Esophagus squamous epithelium (tissue), 5 donors: ENCODE data around the gene SLC18B1. TPM values are rescaled to one million over a fixed set of nuclear protein-coding genes. Genes with fewer than 3 reads are reported as not detected.

Experiments
- DNase-seq: peaks from one replicate; lab custom pipeline; 2025; lab: John Stamatoyannopoulos, UW
- H3K27ac ChIP-seq, 4 donors: fragments of 200-600 bp; sonication (generic); one replicate each; pipeline ENCODE4 v1.5.1; 2016 to 2019; ENCODE audit warnings: mild to moderate bottlenecking in 1 of 4
- H3K27me3 ChIP-seq, 4 donors: fragments of 200-600 bp; sonication (generic); 1 replicate in 3 of 4; 2 replicates in 1 of 4; pipeline versions ENCODE4 v1.5.1 to v1.6.0; 2017 to 2021; ENCODE audit warnings: antibody characterized with exemption in 1 of 4
- H3K36me3 ChIP-seq, 3 donors: fragments of 200-600 bp; sonication (generic); one replicate each; pipeline ENCODE4 v1.5.1; 2016 to 2019
- H3K4me1 ChIP-seq, 3 donors: fragments of 200-600 bp; sonication (generic); one replicate each; pipeline ENCODE4 v1.5.1; 2017 to 2019
- H3K4me3 ChIP-seq, 4 donors: fragments of 200-600 bp; sonication (generic); 1 replicate in 3 of 4; 2 replicates in 1 of 4; pipeline ENCODE4 v1.5.1; 2016 to 2019; ENCODE audit warnings: mild to moderate bottlenecking in 2 of 4, moderate library complexity in 1 of 4
- H3K9me3 ChIP-seq, 3 donors: fragments of 200-600 bp; sonication (generic); one replicate each; pipeline ENCODE4 v1.5.1; 2016 to 2019
- CTCF ChIP-seq, 6 experiments: fragments of 450-650 bp in 4 of 6; fragments of 200-600 bp in 2 of 6; sonication (generic) in 2 of 6; IDR thresholded peaks; one replicate each; pipeline ENCODE4 v1.5.1; 2016 to 2019; ENCODE audit warnings: antibody characterized with exemption in 6 of 6, mild to moderate bottlenecking in 4 of 6, moderate library complexity in 4 of 6
- POLR2A ChIP-seq, 4 donors: fragments of 450-650 bp; IDR thresholded peaks; one replicate each; pipeline ENCODE4 v1.6.1; 2017; ENCODE audit warnings: antibody characterized with exemption in 4 of 4, mild to moderate bottlenecking in 4 of 4, moderate library complexity in 3 of 4
- whole genome bisulfite sequencing, 2 donors: methylation state at CpG; one replicate each; pipeline ENCODE4 v1.1.5; 2018; 5-methylcytosine and 5-hydroxymethylcytosine counted together
- intact Hi-C: fragments of 100-400 bp; cut with DNase I; formaldehyde crosslinking; loops from one replicate; pipeline ENCODE4 v1.15.0; 2022
- total RNA-seq, 4 donors: library from RNA; depleted of rRNA; stranded (reverse); fragments of >200 nt; gene quantifications; one replicate each; pipeline ENCODE4 v1.1.0, GENCODE V29; 2016
- donor health status: DM: yes; HTN: yes; CAD: no.

The SLC18B1 gene
- total RNA-seq, 4 donors from 2014 or later, result 11.2 to 28.7 (median 16.8) TPM

- Histone ChIP-seq H3K36me3 (peaks cover 0 to under 1% (median 0%) of the 10 kb centered on the region in 3 donors), H3K4me1 (peaks cover 0 to 13% (median 0%) of the 10 kb centered on the region in 3 donors), H3K27ac (no peak overlapping the region), H3K27me3 (no peaks in the 10 kb centered on the region), H3K4me3 (no peak overlapping the region), H3K9me3 (no peaks in the 10 kb centered on the region)
- intact Hi-C loops, result no loop called here
- 100% methylated on average over 1 of the region's 1 CpG for WGBS, 2 donors
- TF ChIP-seq POLR2A (IDR thresholded peaks at IDR 0.05), result no peak
- DNase-seq, result no peak
These were observed 2.2 kb upstream of the SLC18B1 start for GRCh38 chr6:132800656-132801055.

DNA sequence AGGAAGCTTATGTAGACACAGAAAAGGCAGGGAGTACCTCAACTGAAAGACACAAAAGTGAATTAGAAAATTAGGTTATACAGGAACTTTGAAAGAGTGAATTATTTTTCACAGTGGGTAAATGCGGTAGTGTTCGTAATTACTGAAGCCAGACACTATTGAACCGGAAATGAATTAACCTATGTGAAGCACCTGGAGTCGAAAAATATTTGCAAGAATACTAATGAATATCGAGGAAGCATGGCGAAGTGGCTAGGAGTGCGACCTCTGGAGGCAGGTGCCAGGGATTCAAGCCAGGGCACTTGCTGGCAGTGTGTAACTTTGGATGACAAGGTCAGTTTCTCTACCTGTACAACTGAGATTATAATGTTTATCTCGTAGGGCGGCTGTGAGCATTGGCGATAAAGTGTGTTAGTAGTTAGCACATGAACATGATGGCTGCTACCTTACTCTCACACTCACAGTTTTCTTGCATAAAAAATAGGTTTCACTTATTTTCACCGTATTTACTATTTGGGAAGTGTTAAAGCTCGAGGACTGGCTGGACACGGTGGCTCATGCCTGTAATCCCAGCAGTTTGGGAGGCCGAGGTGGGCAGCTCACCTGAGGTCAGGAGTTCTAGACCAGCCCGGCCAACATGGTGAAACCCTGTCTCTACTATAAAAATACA is 567 bp upstream of the SLC18B1 start:
- no peaks in the 10 kb centered on the region for H3K9me3 ChIP-seq
- H3K4me1 ChIP-seq, result peaks cover 0 to 13% (median 0%) of the 10 kb centered on the region in 3 donors
- no peak for DNase-seq
- peak overlapping the region in 3 of 4 donors; percentile 75 to 86 (median 80) for H3K4me3 ChIP-seq
- TF ChIP-seq CTCF (IDR thresholded peaks at IDR 0.05) (peak; percentile 36 to 79 (median 62)), POLR2A (IDR thresholded peaks at IDR 0.05) (no peak)
- 10 to 18% methylated on average over 15 of the region's 15 CpGs for WGBS, 2 donors
- peaks cover 0 to 13% (median 0%) of the 10 kb centered on the region in 3 donors for H3K36me3 ChIP-seq
- no peak overlapping the region for H3K27ac ChIP-seq
- intact Hi-C loops, result loop anchor here (10.0 kb wide), 1 partner anchor 134 kb away; no protein-coding TSS in a partner anchor
- H3K27me3 ChIP-seq, result no peaks in the 10 kb centered on the region

DNA sequence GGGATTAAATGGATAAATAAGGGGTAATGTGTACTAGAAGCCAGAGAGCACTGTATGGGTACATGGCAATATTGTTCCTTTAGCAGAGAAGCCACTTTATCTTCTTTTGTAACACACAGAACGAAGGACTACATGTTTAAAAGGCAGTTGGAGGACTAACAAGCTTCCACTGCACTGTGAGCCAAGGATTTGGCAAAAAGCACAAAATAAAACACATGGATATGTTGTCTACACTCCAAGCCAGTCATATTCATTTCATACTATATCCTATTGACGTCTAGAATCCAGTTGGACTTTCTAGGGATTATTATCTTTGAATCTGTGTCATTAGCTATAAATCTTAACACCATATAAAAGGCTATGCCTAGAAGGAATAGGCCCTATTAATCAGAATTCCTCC is 3.0 kb downstream of the SLC18B1 start:
- DNase-seq, result no peak
- no peaks in the 10 kb centered on the region for H3K27me3 ChIP-seq
- intact Hi-C loops, result loop anchor here (10.0 kb wide), 1 partner anchor 131 kb away; no protein-coding TSS in a partner anchor
- no peaks in the 10 kb centered on the region for H3K9me3 ChIP-seq
- WGBS, 2 donors, result 55 to 66% methylated on average over 2 of the region's 2 CpGs
- H3K4me1 ChIP-seq, result peaks cover 0 to 13% (median 0%) of the 10 kb centered on the region in 3 donors
- H3K4me3 ChIP-seq, result no peak overlapping the region
- H3K27ac ChIP-seq, result no peak overlapping the region
- TF ChIP-seq CTCF (IDR thresholded peaks at IDR 0.05) (no peak), POLR2A (IDR thresholded peaks at IDR 0.05) (no peak)
- H3K36me3 ChIP-seq, result peaks cover 0 to 43% (median 3%) of the 10 kb centered on the region in 3 donors

- DNase-seq, result no peak
- Histone ChIP-seq H3K27me3 (no peaks in the 10 kb centered on the region), H3K27ac (no peak overlapping the region), H3K4me3 (no peak overlapping the region), H3K9me3 (no peaks in the 10 kb centered on the region), H3K36me3 (peaks cover 0 to 66% (median 3%) of the 10 kb centered on the region in 3 donors), H3K4me1 (peaks cover 0 to 8% (median 0%) of the 10 kb centered on the region in 3 donors)
- TF ChIP-seq POLR2A (IDR thresholded peaks at IDR 0.05) (no peak), CTCF (IDR thresholded peaks at IDR 0.05) (no peak)
- 78 to 91% methylated on average over 5 of the region's 5 CpGs for WGBS, 2 donors
- intact Hi-C loops, result loop anchor here (10.0 kb wide), 1 partner anchor 128 kb away; no protein-coding TSS in a partner anchor
These were observed 5.9 kb downstream of the SLC18B1 start for GRCh38 chr6:132792510-132792909.

DNA sequence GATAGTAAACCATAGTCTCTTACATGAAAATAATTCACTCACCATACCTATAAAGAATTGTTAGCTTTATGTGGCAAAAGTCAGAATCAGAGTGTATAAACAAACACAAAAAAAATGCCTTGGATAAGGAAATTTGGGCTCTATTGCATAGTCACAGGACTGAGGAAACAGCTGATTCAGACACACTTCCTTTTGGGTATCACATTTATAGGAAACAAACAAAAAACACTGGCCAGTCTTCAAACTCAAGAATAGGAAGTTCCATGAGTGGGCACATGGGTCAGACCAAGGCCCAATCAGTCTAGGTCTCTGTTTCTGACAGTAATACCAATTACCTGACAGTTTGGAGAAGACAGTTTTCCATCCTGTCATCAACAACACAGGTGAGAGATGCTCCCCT is 8.0 kb downstream of the SLC18B1 start:
- DNase-seq, result no peak
- Histone ChIP-seq H3K27me3 (no peaks in the 10 kb centered on the region), H3K4me1 (no peaks in the 10 kb centered on the region), H3K9me3 (no peaks in the 10 kb centered on the region), H3K36me3 (peaks cover 0 to 77% (median 3%) of the 10 kb centered on the region in 3 donors), H3K27ac (no peak overlapping the region), H3K4me3 (no peak overlapping the region)
- TF ChIP-seq POLR2A (IDR thresholded peaks at IDR 0.05) (no peak), CTCF (IDR thresholded peaks at IDR 0.05) (no peak)
- intact Hi-C loops, result loop anchor here (10.0 kb wide), 1 partner anchor 126 kb away; no protein-coding TSS in a partner anchor
